ENCODE measurements around the gene NOXRED1.

DNA sequence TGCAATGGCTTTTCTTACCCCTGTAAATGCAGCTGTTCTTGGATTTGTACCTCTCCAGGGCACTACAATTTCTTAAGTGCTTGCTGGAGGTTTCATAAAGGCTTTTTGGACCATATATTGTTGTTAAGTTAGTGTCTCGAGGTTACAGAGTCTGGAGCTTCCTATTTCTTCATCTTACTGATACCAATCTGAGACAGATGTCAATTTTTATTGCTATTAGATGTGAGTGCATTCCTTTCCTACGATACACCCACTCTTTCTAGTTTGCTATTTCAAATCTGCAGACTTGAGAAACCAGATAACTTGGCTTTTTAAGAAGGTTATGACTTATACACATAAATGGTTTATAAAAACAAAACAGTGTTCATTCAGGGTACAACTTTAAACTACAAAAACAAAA, 2.1 kb downstream of the NOXRED1 start:
- TF ChIP-seq, protein P1, sequence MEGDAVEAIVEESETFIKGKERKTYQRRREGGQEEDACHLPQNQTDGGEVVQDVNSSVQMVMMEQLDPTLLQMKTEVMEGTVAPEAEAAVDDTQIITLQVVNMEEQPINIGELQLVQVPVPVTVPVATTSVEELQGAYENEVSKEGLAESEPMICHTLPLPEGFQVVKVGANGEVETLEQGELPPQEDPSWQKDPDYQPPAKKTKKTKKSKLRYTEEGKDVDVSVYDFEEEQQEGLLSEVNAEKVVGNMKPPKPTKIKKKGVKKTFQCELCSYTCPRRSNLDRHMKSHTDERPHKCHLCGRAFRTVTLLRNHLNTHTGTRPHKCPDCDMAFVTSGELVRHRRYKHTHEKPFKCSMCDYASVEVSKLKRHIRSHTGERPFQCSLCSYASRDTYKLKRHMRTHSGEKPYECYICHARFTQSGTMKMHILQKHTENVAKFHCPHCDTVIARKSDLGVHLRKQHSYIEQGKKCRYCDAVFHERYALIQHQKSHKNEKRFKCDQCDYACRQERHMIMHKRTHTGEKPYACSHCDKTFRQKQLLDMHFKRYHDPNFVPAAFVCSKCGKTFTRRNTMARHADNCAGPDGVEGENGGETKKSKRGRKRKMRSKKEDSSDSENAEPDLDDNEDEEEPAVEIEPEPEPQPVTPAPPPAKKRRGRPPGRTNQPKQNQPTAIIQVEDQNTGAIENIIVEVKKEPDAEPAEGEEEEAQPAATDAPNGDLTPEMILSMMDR (IDR thresholded peaks at IDR 0.05), result no peak
- TF ChIP-seq POLR2A (IDR thresholded peaks at IDR 0.05) (no peak), POLR2AphosphoS5 (IDR thresholded peaks at IDR 0.05; ENCODE audit: insufficient read depth in 1 of 2, low read depth in 1 of 2) (no peak)

Measured in vagina (tissue), 2 donors.